GM18870 (cell line): ENCODE results near the gene FGD3.
"Not testable (repeated sequence)": the region's sequence is repeated elsewhere in the genome, so short reads cannot be mapped to it uniquely, and the experiment has no call there.

Experiments used
- ATAC-seq: cut with Tn5 transposase; IDR thresholded peaks from one replicate; pipeline ENCODE4 v1.9.1; 2021; ENCODE audit warnings: moderate library complexity; ENCODE audit not compliant: unreplicated experiment

FGD3 gene

GRCh38 chr9:92974761-92975755 lies 27.7 kb downstream of the FGD3 start:
- no peak for ATAC-seq

DNA sequence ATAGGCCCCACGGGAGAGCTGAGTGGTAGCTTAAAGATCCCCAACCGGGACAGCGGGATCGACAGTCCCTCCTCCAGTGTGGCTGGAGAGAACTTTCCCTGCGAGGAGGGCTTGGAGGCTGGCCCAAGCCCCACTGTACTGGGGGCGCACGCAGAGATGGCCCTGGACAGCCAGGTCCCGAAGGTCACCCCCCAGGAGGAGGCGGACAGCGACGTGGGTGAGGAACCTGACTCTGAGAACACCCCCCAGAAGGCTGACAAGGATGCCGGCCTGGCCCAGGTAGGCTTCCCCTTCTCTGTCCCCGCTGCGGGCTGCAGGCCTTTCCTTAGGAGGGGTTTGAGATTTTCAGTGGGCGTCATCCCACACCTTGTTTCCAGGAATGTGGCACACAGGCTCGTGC lies 29.1 kb downstream of the FGD3 start:
- ATAC-seq, result no peak

GRCh38 chr9:92977279-92977678 lies 30.0 kb downstream of the FGD3 start:
- ATAC-seq, result no peak

DNA sequence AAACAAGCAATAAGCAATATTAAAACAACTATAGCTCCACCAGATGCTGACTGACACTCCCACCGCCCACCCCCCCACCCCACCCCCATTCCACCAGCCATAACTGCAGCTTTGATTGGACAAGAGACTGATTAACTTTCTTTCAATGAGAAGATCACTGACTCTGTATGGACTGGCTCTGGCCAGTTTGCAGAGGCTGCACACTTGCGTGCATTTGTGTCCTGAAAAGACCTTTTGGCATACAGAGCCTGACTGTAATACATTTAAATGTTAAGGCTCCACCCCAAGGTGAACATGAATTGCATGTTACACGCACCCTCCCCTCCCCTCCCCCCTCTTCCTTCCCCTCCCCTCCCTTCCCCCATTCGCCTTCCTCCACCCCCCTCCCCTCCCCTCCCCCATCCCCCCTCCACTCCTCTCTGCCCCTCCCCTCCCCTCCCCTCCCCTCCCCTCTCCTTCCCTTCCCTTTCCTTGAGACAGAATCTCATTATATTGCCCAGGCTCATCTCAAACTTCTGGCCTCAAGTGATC lies 31.1 kb downstream of the FGD3 start:
- ATAC-seq, result no peak

- ATAC-seq, result no peak
Measured at GRCh38 chr9:92979283-92980056, 32.1 kb downstream of the FGD3 start.

- no peak for ATAC-seq
Measured at GRCh38 chr9:92980085-92980745, 32.9 kb downstream of the FGD3 start.

- ATAC-seq, result no peak
Measured at GRCh38 chr9:92982130-92982529, 34.8 kb downstream of the FGD3 start.

GRCh38 chr9:92983984-92984589 lies 36.8 kb downstream of the FGD3 start:
- no peak for ATAC-seq

GRCh38 chr9:92984976-92985375 lies 37.7 kb downstream of the FGD3 start:
- ATAC-seq, result no peak

DNA sequence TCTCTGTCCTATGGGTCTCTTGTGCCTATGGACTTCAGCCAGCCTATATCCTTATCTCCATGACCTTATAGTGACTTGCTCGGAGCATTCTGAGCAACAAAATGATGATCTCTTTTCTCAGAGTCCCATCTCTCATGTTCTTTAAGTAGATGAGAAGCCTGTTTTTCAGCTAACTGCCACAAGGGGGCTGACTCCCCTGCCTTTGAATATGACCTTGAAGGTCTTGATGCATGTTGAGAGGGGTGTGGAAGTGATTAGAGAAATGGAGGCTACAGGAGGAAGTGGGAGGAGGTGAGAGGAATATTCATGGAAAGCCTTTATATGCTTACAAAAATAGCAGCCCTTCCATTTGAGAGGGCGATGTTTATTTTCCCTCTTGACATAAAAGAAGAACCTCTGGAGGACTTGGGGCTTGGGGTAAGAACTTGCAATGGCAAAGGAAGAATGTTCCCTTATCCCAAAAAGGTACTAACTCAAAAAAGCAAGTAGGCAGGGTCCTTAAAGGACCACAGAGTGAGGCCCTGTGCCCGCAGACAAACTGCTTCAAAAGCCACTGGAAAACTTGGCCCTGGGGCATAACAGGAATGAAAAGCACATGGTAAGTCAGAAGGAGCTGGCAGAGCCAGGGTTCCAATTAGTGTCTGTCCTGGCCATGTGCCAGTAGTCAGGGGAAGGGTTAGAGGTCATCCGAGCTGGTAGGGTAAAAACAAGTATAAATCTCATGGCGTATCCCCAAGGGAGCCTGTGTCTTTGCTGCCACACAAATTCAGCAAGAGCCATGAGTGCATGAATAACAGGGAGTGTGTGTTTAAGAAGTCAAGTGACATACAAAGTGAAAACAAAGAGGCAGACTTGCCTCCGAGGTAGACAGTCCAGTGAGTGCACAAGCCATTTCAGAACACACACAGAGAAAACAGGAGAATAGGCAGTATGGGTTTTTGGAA lies 39.1 kb downstream of the FGD3 start:
- ATAC-seq, result no peak

DNA sequence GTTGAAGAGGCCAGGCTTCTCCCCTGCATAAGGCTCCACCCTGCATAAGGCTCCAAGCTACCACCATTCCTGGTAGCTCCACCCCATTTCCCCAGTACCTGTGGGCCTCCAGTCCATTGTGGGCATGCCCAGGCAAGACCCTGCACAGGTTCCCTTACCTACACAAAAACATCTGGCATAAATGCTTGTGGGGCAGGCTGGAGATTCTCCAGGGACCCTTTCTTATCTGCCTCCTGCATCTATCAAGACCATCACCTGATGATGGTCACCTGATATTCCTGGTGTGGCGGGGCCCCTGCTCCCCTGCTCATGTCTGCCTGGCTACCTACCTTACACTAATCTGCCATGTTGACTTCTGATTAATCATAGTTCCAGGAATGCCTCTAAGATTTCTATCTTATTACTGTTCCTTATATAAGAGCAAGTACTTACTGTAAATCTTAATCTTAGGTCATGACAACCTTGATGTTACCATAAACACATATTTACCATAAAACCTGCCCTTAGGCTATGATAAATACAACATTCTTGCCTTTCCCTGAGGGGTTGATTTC lies 41.0 kb downstream of the FGD3 start:
- ATAC-seq, result no peak

DNA sequence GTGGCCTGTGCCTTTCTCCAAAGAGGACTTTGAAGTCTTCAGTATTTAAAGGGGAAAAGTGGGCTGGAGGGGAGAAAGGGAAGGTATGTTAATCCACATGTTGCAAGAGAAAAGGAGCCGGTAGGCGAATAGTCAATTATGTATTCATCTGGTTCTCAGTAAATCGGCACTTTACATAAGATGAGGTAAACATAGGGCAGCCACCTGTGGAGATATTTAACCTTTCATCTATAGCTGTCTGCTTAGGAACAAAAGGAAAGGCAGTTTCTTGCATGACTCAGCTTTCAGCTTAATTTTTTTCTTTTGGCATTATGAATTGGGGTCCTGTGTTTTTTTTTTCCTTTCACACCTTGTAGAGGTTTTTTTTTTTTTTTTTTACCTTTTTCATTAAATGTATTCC lies 42.2 kb downstream of the FGD3 start:
- ATAC-seq, result no peak

- ATAC-seq, result no peak
Measured at GRCh38 chr9:92990461-92990860, 43.1 kb downstream of the FGD3 start.

GRCh38 chr9:92992549-92992948 lies 45.2 kb downstream of the FGD3 start:
- ATAC-seq, result no peak

DNA sequence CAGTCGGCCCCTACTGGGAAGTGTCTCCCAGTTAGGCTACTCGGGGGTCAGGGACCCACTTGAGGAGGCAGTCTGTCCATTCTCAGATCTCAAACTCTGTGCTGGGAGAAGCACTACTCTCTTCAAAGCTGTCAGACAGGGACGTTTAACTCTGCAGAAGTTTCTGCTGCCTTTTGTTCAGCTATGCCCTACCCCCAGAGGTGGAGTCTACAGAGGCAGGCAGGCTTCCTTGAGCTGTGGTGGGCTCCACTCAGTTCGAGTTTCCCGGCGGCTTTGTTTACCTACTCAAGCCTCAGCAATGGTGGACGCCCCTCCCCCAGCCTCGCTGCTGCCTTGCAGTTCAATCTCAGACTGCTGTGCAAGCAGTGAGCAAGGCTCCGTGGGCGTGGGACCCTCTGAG lies 51.5 kb downstream of the FGD3 start:
- ATAC-seq, result not testable (repeated sequence)

- no peak for ATAC-seq
Measured at GRCh38 chr9:93001031-93001430, 53.7 kb downstream of the FGD3 start.

DNA sequence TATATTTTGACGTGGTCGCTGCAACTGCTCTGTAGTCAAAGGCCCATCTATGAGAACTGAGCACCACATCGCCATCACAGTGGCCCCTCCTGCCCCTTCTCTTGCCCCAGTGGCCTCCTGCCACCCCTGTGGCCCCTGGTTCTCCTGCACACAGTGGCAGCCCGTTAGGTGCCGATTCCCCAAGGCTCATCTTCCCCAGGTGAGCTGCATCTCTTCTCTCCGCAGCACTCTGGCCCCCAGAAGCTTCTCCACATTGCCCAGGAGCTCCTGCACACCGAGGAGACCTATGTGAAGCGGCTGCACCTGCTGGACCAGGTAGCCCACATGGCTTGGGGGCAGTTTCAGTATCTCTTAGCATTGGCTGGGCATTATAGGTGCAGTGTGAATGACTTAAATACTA lies 55.4 kb downstream of the FGD3 start:
- no peak for ATAC-seq

DNA sequence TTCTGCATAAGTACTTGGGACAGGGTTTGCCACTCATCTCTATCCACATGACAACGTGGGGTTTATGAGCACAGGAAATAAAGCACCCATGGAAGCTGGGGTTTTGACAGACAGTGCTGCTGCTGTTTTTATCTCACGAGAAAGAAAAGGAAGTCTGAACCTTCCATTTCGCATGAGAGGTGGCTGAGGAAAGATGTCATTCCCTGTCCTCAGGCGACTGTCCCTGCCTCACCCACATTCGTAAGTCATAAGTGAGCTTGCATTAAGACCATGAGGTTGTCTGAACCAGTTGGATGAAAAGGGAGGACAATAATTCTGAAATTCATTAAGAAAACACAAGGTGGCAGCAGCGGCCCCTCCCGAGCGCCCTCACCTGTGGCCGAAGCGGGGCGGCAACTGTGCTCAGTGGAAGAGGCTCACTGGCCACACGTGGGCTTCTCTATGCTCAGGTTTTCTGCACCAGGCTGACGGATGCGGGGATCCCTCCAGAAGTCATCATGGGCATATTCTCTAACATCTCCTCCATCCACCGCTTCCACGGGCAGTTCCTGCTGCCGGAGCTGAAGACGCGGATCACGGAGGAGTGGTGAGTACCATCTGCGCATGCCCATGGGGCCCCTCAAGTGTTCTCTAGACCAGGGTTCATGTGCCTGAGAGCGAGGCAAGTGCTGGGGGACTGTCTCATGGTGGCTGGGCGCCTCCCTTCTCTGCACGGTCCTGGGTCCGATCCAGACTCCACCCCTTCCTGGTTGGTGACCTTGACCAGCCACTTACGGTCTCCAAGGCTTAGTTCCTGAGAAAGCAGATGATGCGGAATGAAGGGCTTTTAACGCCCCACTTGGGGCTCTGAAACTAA lies 56.5 kb downstream of the FGD3 start:
- ATAC-seq, result no peak
